Ramos (cell line): ENCODE measurements around the gene KRTAP4-11.
"Not testable (repeated sequence)": the region's sequence is repeated elsewhere in the genome, so short reads cannot be mapped to it uniquely, and the experiment has no call there.

ENCODE experiments used
- in situ Hi-C: fragments of 300-500 bp; cut with MboI; formaldehyde crosslinking; loops from one replicate; pipeline ENCODE4 v1.14.3; 2022; ENCODE audit warnings: low sequenced_read_pairs; ENCODE audit not compliant: unreplicated experiment

Gene KRTAP4-11

DNA sequence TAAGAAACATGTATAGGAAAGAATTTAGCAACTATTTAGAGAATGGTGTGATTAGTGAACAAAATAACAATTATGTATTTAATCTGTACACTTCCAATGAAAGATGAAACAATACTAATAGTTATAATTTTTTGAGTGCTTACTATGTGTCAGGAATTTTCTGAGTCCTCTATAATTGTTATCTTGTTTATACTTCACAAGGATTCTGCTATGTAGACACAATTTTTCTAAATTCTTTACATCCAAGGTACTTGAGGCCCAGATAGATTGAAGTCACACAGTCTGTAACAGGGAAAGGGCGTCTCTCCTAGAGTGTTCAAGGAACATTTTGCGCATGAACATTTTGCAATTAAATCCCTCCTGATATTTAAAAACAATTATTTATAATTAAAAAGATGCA, 6.9 kb upstream of the KRTAP4-11 start:
- in situ Hi-C loops: no loop called here

DNA sequence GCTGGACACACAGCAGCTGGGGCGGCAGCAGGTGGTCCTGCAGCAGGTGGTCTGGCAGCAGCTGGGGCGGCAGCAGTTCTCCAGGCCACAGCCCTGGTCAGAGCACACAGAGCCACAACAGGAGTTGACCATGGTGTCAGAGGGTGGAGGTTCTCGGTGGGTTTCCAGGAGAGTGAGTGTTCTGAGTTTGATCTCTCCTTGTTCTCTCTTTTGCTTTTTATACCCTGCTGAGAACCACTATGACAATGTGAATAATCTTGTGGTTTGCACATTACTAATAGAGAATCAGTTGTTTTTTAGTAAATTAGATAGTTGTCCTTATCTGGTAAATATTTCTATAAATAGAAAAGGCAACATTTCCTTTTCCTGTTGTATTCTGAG, 5.8 kb upstream of the KRTAP4-11 start, which contains the start of gene KRTAP4-12:
TSS of gene KRTAP4-12 (minus strand) at position 192 of the 381 bp plus-strand sequence. CDS start at position 132, 60 bp downstream.
- in situ Hi-C loops: not testable (repeated sequence)

DNA sequence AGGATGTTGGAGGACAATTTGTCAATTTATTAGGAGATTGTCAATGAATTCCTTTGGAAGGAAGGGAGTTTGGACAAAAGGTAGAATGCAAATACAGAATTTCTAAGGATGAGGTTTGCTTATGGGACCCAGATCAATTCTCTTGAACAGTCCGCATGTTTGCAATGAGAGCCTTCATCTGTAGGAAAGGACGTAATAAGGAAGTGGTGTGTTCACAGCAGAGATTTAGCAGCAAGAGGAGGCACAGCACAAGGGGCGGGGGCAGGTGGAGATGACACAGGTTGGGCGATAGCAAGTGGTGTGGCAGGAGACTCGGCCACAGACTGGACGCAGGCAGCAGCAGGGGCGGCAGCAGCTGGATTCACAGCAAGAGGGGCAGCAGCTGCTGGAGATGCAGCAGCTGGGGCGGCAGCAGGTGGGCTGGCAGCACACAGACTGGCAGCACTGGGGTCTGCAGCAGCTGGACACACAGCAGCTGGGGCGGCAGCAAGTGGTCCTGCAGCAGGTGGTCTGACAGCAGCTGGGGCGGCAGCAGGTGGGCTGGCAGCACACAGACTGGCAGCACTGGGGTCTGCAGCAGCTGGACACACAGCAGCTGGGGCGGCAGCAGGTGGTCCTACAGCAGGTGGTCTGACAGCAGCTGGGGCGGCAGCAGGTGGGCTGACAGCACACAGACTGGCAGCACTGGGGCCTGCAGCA, 5.3 kb upstream of the KRTAP4-11 start:
- in situ Hi-C loops: not testable (repeated sequence)

DNA sequence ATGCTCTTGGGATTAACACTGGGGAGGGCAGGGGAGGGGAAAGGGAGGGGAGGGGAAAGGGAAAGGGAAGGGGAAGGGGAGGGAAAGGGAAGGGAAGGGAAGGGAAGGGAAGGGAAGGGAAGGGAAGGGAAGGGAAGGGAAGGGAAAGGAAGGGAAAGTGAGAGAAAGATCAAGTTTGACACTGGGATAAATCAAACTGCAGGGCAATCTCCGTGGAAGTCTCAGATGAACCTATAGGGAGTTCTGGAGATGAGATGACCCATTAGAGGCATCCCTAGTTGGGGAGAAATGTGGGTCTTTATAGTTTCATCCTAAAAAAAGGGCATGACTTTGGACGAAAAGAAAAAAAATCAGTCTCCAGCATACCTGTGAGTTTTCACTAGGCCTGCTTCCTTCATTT, 3.6 kb upstream of the KRTAP4-11 start:
- in situ Hi-C loops: no loop called here

DNA sequence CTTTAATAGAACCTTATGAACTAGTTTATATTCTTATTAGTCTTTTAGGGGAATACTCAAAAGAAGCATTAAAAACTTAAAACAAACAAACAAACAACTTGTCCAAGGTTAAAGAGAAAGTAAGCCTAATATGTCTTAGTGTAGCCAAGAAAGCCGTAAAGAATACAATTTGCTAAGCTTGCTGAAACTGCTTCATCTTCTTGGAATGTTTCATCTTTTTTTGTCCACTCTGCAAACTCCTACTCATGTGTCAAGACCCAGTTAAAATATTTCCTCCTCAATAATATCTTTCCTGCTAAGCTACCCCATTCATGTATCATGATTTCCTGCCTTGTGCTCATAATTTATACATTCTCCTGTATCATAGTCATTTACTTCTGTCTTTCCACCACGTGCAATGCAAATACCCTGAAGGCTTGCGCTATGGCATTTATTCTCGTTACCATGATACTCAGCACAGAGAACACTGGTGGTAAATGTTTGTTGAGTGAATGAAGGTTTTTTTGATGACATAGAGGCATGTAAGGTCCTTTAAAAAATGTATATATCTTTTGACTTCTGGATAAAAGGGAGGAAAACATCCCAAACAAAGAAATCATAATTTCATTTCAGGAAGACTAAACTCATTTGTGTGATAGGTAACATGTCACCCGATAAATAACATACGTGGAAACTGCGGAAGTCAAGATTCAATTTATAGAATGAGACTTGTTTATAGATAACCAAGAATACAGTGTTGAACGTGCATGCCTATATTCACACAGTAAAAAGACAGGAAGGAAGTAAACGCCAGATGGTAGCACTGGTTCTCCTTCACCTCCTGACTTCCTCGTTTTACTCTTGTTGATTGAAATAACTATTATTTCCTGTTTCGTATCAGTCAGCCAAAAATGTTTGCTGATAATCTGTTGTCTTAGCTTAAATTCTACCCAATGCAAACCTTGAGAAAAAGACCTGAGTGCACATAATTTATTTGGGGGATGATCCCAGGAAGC, 1.8 kb upstream of the KRTAP4-11 start:
- in situ Hi-C loops: not testable (repeated sequence)

DNA sequence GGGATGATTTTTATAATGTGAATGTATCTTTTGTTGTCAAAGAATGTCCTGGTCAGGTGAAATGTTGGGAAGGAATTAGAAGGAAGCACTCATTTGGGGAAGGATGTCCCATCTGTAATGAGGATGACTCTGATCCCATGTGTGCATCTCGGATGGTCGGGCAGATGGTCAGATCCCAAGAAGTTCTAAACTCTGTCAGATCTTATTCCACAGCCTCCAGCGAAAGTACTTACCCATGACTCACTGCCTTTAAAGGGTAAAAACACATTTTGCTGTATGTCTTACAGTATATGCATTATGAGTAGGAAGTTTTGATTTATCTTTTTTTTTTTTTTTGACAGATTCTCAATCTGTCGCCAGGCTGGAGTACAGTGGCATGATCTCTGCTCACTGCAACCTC, 548 bp upstream of the KRTAP4-11 start:
- in situ Hi-C loops: no loop called here

DNA sequence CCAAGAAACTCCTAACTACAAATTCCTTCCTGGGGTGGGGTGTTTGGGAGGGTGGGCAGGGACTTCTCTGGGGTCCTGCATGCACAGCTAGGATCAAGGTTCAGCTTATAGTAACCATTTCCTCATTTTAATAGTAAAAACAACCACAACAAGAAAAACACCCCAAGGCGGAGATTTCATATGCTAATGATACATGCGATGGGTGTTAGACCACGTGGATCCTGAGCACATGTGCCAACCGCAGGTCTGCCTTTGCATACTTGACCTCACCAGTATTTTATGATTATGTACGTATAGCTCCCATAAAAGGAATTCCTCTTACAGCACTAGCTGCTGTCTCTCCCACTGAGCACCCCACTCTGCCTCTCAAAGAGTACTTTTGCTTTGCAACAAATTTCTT, 1.9 kb downstream of the KRTAP4-11 start:
- in situ Hi-C loops: no loop called here

DNA sequence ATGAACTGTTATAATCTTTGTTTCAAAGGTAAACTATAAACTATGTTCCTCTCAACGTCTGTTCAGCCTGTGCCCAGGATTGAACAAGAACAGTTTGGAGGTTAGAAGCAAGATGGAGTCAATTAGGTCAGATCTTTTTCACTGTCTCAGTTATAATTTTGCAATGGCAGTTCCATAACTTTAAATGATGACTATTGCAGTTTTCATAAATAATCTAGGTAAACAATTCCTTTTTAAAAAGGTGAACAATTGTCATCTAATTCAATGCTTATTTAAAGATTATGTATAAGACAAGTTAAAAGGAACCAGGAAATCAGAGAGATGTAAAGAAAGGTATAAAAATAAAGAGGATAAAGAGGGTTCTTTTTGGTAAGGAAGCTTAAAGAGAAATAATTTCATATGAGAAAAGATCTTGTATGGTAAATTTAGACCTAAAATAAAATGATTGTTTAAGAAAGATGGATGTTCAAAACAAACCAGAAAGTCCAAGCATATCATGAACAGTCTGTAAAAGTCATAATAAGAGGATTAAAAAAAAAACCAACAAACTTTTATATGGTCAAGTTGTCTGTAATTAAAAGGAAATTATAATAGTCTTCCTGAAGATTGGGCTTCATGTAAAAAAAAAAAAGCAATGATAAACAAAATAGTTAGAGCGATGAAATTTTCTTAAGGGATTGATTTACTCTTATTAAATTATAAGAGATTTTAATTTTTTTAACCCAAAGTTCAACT, 6.9 kb downstream of the KRTAP4-11 start:
- in situ Hi-C loops: no loop called here

DNA sequence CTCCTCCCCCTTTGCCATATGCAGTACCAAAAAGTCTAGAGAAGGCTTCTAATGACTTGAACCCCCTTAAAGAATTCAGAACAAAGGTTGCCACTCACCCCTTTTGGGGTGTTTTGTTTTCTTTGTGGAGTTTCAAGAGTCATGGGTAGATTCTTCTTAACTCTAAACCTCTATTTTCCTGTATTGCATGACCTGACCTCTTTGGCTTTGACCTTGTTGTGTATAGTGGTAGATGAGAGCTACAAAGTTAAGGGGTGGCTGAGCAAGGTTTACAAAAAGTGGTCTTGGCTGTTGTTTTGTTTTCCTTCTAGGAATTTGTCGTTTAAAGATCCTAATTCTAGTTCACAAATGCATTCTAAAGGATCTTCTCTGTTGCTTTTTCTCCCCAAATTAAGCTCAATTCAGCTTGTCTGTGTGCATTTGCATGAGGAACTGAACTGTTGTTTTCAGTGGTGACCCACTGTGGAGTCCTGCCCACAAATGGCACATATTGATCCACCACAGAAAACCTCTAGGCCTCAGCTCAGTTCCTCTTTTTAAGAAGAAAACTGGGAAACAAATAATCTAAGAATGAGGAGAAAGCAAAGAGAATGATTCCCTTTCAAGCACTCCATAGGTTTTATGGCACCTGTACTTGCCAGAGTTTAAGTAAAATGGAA, 9.3 kb downstream of the KRTAP4-11 start:
- in situ Hi-C loops: not testable (repeated sequence)

DNA sequence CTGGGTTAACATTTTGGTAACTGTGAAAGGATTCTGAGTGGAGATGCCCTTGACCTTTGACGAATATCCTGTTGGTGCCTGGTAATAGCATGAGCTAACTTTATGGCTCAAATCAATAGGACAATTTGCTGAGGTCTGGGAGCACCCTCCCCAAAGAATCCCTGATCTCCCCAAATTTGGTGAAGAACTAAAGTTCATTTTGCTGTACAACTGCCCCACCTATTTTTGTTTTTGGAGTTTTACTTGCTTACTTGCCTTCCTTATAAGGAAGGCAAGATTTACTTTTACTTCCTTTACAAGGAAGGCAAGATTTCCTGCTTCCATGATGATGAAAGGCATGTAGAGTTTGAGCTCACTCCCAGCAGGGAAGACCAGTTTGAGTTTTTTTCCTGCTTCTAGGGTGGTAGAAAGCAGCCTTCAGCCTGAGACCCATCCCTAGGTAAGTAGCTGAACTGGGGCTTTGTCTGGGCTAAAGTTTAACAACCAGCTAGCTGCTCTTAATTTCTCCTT, 10.2 kb downstream of the KRTAP4-11 start:
- in situ Hi-C loops: no loop called here

DNA sequence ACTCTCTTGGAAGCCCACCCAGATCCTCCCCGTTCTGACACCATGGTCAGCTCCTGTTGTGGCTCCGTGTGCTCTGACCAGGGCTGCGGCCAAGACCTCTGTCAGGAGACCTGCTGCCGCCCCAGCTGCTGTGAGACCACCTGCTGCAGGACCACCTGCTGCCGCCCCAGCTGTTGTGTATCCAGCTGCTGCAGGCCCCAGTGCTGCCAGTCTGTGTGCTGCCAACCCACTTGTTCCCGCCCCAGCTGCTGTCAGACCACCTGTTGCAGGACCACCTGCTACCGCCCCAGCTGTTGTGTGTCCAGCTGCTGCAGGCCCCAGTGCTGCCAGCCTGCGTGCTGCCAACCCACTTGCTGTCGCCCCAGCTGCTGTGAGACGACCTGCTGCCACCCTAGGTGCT, 12.8 kb downstream of the KRTAP4-11 start, which contains the start of gene KRTAP4-9:
TSS of gene KRTAP4-9 (plus strand) at position 43 of the 400 bp plus-strand sequence. CDS start at position 43, 0 bp downstream.
- in situ Hi-C loops: not testable (repeated sequence)

DNA sequence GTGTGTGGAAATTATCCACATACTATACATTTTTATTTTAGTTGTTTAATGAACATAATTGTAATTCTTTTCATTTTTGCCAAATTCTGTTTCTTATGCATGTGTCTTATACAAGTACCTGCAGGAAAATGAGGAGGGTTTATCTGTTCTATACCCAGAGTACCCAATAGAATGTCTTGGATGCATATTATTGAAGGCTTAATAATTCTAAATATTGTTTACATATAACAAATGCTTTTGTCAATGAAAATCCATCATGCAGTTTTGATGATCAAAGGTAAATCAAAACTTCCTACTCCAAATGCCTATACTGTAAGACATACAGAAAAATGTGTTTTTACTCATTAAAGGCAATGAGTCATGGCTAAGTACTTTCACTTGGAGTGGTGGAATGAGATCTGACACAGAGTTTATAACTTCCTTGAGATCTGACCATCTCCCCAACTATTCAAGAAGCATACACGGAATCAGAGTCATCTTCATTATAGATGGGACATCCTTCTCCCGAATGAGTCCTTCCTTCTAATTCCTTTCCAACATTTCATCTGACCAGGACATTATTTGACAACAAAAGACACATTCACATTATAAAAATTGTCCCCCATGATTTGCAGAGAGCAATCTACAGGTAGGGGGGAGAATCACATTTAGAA, 13.7 kb downstream of the KRTAP4-11 start:
- in situ Hi-C loops: not testable (repeated sequence)

DNA sequence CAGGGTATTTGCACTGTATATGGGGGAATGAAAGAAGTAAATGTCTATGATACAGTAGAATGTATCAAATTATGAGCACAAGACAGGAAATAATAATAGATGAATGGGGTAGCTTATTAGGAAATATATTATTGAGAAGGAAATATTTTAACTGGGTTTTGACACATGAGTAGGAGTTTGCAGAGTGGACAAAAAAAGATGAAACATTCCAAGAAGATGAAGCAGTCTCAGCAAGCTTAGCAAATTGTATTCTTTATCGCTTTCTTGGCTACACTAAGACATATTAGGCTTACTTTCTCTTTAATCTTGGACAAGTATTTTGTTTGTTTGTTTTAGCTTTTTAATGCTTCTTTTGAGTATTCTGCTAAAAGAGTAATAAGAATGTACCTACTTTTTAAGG, 14.3 kb downstream of the KRTAP4-11 start:
- in situ Hi-C loops: no loop called here

DNA sequence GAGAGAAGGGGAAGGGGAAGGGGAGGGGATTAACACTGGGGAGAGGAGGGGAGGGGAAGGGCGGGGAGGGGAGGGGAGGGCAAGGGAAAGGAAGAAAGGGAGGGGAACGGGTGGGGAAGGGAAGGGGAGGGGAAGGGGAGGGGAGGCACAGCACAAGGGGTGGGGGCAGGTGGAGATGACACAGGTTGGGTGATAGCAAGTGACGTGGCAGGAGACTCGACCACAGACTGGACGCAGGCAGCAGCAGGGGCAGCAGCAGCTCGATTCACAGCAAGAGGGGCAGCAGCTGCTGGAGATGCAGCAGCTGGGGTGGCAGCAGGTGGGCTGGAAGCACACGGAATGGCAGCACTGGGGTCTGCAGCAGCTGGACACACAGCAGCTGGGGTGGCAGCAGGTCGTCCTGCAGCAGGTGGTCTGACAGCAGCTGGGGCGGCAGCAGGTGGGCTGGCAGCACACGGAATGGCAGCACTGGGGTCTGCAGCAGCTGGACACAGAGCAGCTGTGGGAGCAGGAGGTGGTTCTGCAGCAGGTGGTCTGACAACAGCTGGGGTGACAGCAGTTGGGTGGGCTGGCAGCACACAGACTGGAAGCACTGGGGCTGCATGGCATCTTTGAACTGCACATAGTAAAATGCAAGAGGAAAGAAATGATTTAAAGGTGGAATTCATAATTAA, 16.4 kb downstream of the KRTAP4-11 start, which contains the start of gene KRTAP4-16:
TSS of gene KRTAP4-16 (minus strand) at position 624 of the 674 bp plus-strand sequence. CDS start at position 624, 0 bp downstream.
- in situ Hi-C loops: no loop called here

DNA sequence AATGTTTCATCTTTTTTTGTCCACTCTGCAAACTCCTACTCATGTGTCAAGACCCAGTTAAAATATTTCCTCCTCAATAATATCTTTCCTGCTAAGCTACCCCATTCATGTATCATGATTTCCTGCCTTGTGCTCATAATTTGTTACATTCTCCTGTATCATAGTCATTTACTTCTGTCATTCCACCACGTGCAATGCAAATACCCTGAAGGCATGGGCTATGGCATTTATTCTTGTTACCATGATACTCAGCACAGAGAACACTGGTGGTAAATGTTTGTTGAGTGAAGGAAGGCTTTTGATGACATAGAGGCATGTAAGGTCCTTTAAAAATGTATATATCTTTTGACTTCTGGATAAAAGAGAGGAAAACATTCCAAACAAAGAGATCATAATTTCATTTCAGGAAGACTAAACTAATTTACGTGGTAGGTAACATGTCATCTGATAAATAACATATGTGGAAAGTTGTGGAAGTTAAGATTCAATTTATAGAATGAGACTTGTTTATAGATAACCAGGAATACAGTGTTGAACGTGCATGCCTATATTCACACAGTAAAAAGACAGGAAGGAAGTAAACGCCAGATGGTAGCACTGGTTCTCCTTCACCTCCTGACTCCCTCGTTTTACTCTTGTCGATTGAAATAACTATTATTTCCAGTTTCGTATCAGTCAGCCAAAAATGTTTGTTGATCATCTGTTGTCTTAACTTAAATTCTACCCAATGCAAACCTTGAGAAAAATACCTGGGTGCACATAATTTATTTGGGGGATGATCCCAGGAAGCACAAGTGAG, 18.3 kb downstream of the KRTAP4-11 start:
- in situ Hi-C loops: not testable (repeated sequence)

DNA sequence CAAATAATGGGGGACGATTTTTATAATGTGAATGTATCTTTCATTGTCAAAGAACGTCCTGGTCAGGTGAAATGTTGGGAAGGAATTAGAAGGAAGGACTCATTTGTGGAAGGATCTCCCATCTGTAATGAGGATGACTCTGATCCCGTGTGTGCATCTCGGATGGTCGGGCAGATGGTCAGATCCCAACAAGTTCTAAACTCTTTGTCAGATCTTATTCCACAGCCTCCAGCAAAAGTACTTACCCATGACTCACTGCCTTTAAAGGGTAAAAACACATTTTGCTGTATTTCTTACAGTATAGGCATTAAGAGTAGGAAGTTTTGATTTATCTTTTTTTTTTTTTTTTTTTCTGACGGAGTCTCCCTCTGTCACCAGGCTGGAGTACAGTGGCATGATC, 19.7 kb downstream of the KRTAP4-11 start:
- in situ Hi-C loops: no loop called here

DNA sequence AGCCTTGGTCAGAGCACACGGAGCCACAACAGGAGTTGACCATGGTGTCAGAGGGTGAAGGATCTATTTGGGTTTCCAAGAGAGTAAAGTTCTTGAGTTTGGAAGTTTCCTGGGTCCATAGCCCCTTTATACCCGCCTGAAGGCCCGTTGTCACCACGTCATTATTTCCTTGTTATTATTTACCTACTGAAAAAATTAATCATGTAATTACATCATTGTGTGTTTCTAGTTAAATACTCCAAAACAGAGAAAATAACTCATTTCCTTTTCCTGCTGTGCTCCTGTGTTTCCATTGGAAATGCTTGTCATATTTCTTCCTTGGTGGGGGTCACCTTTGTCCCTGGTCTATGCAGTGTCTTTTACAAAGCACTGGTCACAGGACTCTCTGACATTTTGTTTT, 20.1 kb downstream of the KRTAP4-11 start, which contains the start of gene KRTAP4-8:
TSS of gene KRTAP4-8 (minus strand) at position 101 of the 400 bp plus-strand sequence. CDS start at position 43, 58 bp downstream.
- in situ Hi-C loops: no loop called here

DNA sequence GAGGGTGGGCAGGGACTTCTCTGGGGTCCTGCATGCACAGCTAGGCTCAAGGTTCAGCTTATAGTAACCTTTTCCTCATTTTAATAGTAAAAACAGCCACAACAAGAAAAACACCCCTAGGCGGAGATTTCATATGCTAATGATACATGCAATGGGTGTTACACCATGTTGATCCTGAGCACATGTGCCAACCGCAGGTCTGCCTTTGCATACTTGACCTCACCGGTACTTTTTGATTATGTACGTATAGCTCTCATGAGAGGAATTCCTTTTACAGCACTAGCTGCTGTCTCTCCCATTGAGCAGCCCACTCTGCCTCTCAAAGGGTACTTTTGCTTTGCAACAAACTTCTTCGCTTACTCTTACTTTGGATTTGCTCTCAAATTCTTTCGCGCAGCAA, 22.1 kb downstream of the KRTAP4-11 start:
- in situ Hi-C loops: no loop called here
